Measurements from ENCODE around the gene TEX13B. TPM values are rescaled to one million over a fixed set of nuclear protein-coding genes. Genes with fewer than 3 reads are reported as not detected.

The TEX13B gene
- polyA plus RNA-seq, 2 donors: not detected

DNA sequence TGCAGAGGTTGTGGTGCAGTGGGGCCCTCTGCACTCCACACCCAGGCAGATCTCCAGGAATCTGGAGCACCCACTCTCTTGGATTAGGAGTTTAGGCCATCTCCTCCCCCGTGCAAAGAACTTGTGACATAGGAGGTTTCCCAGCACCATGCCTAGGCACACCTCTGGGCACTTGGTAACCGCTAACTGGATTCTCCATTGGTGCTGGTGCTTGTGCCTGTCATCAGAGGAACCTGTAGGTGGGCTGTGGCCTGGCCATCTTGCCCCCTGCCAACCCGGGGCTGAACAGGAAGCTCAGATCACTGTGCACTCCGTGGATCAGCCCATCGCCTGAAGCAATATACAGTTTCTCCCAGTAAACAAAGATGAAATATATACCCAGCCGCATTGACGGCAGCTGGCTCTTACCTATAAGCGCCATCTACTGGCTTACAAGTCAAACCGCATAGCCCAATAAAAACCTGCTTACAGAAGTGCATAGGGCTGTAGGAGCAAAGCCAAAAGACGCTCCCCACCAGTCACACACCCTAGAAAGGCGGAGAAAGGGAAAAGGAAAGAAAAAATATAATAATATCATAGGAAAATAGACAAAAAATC is 19.1 kb upstream of the TEX13B start:
- WGBS, 2 donors: 18 to 26% methylated on average over 11 of the region's 11 CpGs
- H3K27me3 ChIP-seq (ENCODE audit: control insufficient read depth in 1 of 2, insufficient read depth in 2 of 2, low read length in 2 of 2): no peaks in the 10 kb centered on the region
- peak overlapping the region; percentile 84 to 86 for H3K27ac ChIP-seq (ENCODE audit: low read depth in 2 of 2, low read length in 1 of 2)

DNA sequence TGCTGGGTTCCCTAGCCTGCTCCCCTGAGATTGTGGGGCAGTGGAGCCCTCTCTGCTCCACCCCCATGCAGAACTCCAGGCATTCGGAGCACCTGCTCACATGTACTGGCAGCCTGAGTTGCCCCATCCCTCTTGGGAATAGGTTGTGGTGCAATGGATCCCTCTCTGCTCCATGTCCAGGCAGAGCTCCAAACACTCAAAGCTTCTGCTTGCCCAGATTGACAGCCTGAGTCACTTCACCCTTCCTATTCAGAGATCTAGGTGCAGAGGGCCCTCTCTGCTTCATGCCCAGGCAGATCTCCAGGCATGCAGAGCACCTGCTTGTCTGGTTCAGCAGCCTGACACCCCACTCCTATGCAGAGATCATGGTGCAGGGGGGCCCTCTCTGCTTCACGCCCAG is 18.6 kb upstream of the TEX13B start:
- H3K27ac ChIP-seq (ENCODE audit: low read depth in 2 of 2, low read length in 1 of 2): peak overlapping the region; percentile 84 to 86
- peaks cover 0 to 5% of the 10 kb centered on the region in 2 donors for H3K9me3 ChIP-seq (ENCODE audit: control insufficient read depth in 2 of 2, insufficient read depth in 1 of 2, low read depth in 1 of 2, low read length in 1 of 2)
- H3K36me3 ChIP-seq (ENCODE audit: control insufficient read depth in 2 of 2, insufficient read depth in 2 of 2, low read length in 1 of 2): no peaks in the 10 kb centered on the region
- no peaks in the 10 kb centered on the region for H3K27me3 ChIP-seq (ENCODE audit: control insufficient read depth in 1 of 2, insufficient read depth in 2 of 2, low read length in 2 of 2)
- H3K4me3 ChIP-seq (ENCODE audit: low read depth in 1 of 2, low read length in 2 of 2): no peak overlapping the region
- WGBS, 2 donors: 42 to 62% methylated on average over 2 of the region's 2 CpGs
- H3K4me1 ChIP-seq (ENCODE audit: control insufficient read depth in 2 of 2, insufficient read depth in 2 of 2, low read length in 1 of 2): no peaks in the 10 kb centered on the region

More for the DNA sequence above, 19.1 kb upstream of the TEX13B start:
- H3K9me3 ChIP-seq (ENCODE audit: control insufficient read depth in 2 of 2, insufficient read depth in 1 of 2, low read depth in 1 of 2, low read length in 1 of 2): peaks cover 0 to 5% of the 10 kb centered on the region in 2 donors
- no peaks in the 10 kb centered on the region for H3K4me1 ChIP-seq (ENCODE audit: control insufficient read depth in 2 of 2, insufficient read depth in 2 of 2, low read length in 1 of 2)
- no peaks in the 10 kb centered on the region for H3K36me3 ChIP-seq (ENCODE audit: control insufficient read depth in 2 of 2, insufficient read depth in 2 of 2, low read length in 1 of 2)
- no peak overlapping the region for H3K4me3 ChIP-seq (ENCODE audit: low read depth in 1 of 2, low read length in 2 of 2)

DNA sequence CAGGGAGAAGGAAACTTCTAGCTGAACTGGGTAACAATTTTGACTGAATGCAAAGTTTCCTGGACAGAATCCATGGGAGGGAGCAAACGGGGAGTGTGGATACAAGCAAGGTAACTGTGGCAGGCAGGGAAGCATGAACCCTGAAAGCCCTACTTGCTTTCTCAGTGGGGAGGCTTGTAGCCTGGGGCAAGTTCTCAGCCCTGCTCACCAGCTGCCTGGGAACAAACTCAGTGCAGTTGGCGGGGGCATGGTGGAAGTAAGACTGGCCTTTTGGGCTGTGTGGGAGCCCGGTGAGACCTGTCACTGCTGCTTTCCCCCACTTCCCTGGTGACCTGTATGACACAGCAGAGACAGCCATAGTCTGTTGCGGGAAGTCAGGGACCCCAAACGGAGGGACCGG is 14.0 kb upstream of the TEX13B start:
- Histone ChIP-seq H3K9me3 (ENCODE audit: control insufficient read depth in 2 of 2, insufficient read depth in 1 of 2, low read depth in 1 of 2, low read length in 1 of 2) (peaks cover 0 to 3% of the 10 kb centered on the region in 2 donors), H3K36me3 (ENCODE audit: control insufficient read depth in 2 of 2, insufficient read depth in 2 of 2, low read length in 1 of 2) (no peaks in the 10 kb centered on the region), H3K4me3 (ENCODE audit: low read depth in 1 of 2, low read length in 2 of 2) (no peak overlapping the region), H3K27ac (ENCODE audit: low read depth in 2 of 2, low read length in 1 of 2) (no peak overlapping the region), H3K27me3 (ENCODE audit: control insufficient read depth in 1 of 2, insufficient read depth in 2 of 2, low read length in 2 of 2) (no peaks in the 10 kb centered on the region), H3K4me1 (ENCODE audit: control insufficient read depth in 2 of 2, insufficient read depth in 2 of 2, low read length in 1 of 2) (no peaks in the 10 kb centered on the region)
- WGBS, 2 donors: 76 to 89% methylated on average over 6 of the region's 6 CpGs

DNA sequence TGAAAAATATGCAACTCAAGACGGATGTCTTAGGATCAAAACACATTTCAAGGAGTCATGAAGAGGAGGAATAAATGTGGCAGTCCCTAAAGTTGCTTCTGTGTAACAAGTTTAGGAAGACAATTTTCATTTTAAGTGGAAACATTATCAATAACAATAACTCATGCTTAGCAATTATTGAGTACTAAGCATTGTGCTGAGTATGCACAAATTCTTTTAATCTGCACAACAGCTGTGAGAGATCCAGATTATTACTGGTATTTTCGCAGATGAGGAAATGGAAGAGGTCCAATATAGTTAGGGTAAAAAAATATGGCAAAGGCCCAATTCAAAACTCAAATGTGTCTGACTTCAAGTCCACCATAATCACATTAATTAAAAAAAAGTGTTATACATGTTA is 2.9 kb upstream of the TEX13B start:
- no peaks in the 10 kb centered on the region for H3K9me3 ChIP-seq (ENCODE audit: control insufficient read depth in 2 of 2, insufficient read depth in 1 of 2, low read depth in 1 of 2, low read length in 1 of 2)
- H3K4me1 ChIP-seq (ENCODE audit: control insufficient read depth in 2 of 2, insufficient read depth in 2 of 2, low read length in 1 of 2): no peaks in the 10 kb centered on the region
- 48 to 52% methylated on average over 2 of the region's 2 CpGs for WGBS, 2 donors
- no peak overlapping the region for H3K27ac ChIP-seq (ENCODE audit: low read depth in 2 of 2, low read length in 1 of 2)
- H3K36me3 ChIP-seq (ENCODE audit: control insufficient read depth in 2 of 2, insufficient read depth in 2 of 2, low read length in 1 of 2): no peaks in the 10 kb centered on the region
- no peaks in the 10 kb centered on the region for H3K27me3 ChIP-seq (ENCODE audit: control insufficient read depth in 1 of 2, insufficient read depth in 2 of 2, low read length in 2 of 2)
- H3K4me3 ChIP-seq (ENCODE audit: low read depth in 1 of 2, low read length in 2 of 2): no peak overlapping the region

DNA sequence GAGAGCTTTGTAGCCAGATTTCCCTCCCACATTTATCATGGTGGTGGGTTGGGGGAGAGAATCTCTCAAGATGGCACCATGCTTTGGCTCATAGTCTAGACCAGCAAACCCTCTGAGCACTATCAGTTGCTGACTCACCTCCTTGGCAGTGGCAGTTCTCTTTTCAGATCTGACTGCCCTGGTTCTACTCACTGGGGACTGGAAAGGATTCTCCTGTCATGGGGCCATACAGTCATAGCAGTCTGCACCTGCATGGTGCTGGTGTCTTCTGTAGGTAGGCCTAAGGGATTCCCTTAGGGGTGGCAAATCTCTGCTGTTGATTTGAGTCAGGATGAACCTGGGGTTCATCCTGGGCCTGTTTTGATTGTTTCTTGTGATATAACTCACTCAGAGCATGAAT is 2.6 kb downstream of the TEX13B start:
- no peaks in the 10 kb centered on the region for H3K27me3 ChIP-seq (ENCODE audit: control insufficient read depth in 1 of 2, insufficient read depth in 2 of 2, low read length in 2 of 2)
- H3K4me1 ChIP-seq (ENCODE audit: control insufficient read depth in 2 of 2, insufficient read depth in 2 of 2, low read length in 1 of 2): no peaks in the 10 kb centered on the region
- H3K27ac ChIP-seq (ENCODE audit: low read depth in 2 of 2, low read length in 1 of 2): no peak overlapping the region
- H3K9me3 ChIP-seq (ENCODE audit: control insufficient read depth in 2 of 2, insufficient read depth in 1 of 2, low read depth in 1 of 2, low read length in 1 of 2): no peaks in the 10 kb centered on the region
- no peaks in the 10 kb centered on the region for H3K36me3 ChIP-seq (ENCODE audit: control insufficient read depth in 2 of 2, insufficient read depth in 2 of 2, low read length in 1 of 2)
- no peak overlapping the region for H3K4me3 ChIP-seq (ENCODE audit: low read depth in 1 of 2, low read length in 2 of 2)

DNA sequence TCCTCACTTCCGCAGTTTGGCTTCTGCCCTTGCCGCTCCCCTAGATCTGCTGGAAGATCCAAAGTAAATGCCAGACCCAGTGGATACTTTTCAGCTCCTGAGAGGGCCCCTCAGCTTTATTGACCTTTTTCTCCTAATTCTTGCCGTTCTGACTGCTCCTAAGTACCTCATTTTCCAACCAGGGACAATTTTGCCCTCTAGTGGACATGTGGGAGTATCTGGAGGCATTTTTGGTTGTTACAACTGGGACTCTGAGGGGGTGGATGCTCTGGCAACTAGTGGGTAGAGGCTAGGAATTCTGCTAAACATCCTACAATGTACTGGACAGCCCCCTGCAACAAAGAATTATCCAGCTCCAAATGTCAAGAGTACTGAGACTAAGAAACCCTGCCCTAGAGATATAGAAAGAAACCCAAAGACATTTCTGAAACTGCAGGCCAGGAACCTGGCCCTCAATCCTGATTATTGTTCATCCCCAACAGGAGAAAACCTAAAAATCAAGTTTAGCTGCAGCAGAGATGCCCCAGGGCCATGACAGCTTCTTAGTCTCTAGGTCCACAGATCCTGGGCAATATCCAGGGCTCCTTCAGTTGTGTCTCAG is 3.4 kb downstream of the TEX13B start:
- Histone ChIP-seq H3K27ac (ENCODE audit: low read depth in 2 of 2, low read length in 1 of 2) (no peak overlapping the region), H3K4me3 (ENCODE audit: low read depth in 1 of 2, low read length in 2 of 2) (no peak overlapping the region), H3K9me3 (ENCODE audit: control insufficient read depth in 2 of 2, insufficient read depth in 1 of 2, low read depth in 1 of 2, low read length in 1 of 2) (no peaks in the 10 kb centered on the region), H3K4me1 (ENCODE audit: control insufficient read depth in 2 of 2, insufficient read depth in 2 of 2, low read length in 1 of 2) (no peaks in the 10 kb centered on the region), H3K36me3 (ENCODE audit: control insufficient read depth in 2 of 2, insufficient read depth in 2 of 2, low read length in 1 of 2) (no peaks in the 10 kb centered on the region), H3K27me3 (ENCODE audit: control insufficient read depth in 1 of 2, insufficient read depth in 2 of 2, low read length in 2 of 2) (no peaks in the 10 kb centered on the region)
- WGBS, 2 donors: 32 to 61% methylated on average over 3 of the region's 3 CpGs

DNA sequence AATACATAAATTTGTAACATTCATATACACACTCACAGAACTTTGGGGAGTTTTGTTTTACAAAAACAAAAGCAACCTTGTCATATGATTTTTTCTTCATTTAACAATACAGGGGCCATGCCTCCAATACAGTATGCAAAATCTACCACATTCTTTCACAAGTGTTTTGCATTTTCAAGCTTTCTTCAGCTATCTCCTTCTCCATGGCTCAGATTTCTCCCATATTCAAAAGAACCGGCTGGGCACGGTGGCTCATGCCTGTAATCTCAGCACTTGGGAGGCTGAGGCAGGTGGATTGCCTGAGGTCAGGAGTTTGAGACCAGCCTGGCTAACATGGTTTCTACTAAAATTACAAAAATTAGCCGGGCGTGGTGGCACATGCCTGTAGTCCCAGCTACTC is 4.1 kb downstream of the TEX13B start:
- H3K4me1 ChIP-seq (ENCODE audit: control insufficient read depth in 2 of 2, insufficient read depth in 2 of 2, low read length in 1 of 2): no peaks in the 10 kb centered on the region
- WGBS, 2 donors: 72 to 87% methylated on average over 4 of the region's 4 CpGs
- H3K9me3 ChIP-seq (ENCODE audit: control insufficient read depth in 2 of 2, insufficient read depth in 1 of 2, low read depth in 1 of 2, low read length in 1 of 2): no peaks in the 10 kb centered on the region
- H3K4me3 ChIP-seq (ENCODE audit: low read depth in 1 of 2, low read length in 2 of 2): no peak overlapping the region
- no peaks in the 10 kb centered on the region for H3K36me3 ChIP-seq (ENCODE audit: control insufficient read depth in 2 of 2, insufficient read depth in 2 of 2, low read length in 1 of 2)
- H3K27me3 ChIP-seq (ENCODE audit: control insufficient read depth in 1 of 2, insufficient read depth in 2 of 2, low read length in 2 of 2): no peaks in the 10 kb centered on the region
- H3K27ac ChIP-seq (ENCODE audit: low read depth in 2 of 2, low read length in 1 of 2): no peak overlapping the region

DNA sequence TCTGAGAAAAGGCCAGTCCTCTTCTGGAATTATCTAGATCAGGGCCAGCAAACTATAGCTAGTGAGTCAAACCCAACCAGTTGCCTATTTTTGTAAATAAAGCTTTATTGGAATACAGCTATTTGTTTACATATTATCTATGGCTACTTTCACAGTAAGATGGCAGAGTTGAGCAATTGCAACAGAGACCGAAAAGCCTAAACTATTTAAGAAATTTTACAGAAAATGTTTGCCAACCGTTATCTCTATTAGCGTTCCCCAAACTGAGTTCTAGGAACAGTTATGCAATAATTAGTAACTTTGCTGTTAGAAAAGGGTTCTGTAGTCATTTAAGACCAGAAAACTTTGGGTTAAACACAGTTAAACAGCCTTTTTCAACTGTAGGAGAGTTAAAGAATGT is 10.5 kb downstream of the TEX13B start:
- H3K4me3 ChIP-seq (ENCODE audit: low read depth in 1 of 2, low read length in 2 of 2): no peak overlapping the region
- no peaks in the 10 kb centered on the region for H3K4me1 ChIP-seq (ENCODE audit: control insufficient read depth in 2 of 2, insufficient read depth in 2 of 2, low read length in 1 of 2)
- no peak overlapping the region for H3K27ac ChIP-seq (ENCODE audit: low read depth in 2 of 2, low read length in 1 of 2)
- 89 to 93% methylated on average over 3 of the region's 3 CpGs for WGBS, 2 donors
- no peaks in the 10 kb centered on the region for H3K27me3 ChIP-seq (ENCODE audit: control insufficient read depth in 1 of 2, insufficient read depth in 2 of 2, low read length in 2 of 2)
- H3K36me3 ChIP-seq (ENCODE audit: control insufficient read depth in 2 of 2, insufficient read depth in 2 of 2, low read length in 1 of 2): no peaks in the 10 kb centered on the region
- no peaks in the 10 kb centered on the region for H3K9me3 ChIP-seq (ENCODE audit: control insufficient read depth in 2 of 2, insufficient read depth in 1 of 2, low read depth in 1 of 2, low read length in 1 of 2)

DNA sequence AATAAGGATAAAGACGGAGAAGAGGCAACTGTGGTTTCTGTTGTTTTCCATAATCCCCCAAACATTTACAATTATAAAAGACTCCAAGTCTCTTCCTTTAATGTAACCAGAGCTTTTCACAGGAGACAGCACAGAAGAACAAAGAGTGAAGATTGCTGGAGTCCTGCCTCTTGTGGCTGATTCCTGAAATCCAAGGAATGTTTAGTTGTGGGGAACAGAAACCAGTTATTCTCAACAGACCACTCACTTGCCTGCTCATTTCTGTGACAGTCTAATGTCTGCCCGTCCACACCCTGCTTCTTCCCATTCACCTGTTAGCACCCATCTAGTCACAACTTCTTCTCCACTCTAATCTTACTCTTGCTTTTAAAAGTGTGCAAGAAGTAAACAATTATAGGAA is 12.1 kb downstream of the TEX13B start:
- Histone ChIP-seq H3K27me3 (ENCODE audit: control insufficient read depth in 1 of 2, insufficient read depth in 2 of 2, low read length in 2 of 2) (no peaks in the 10 kb centered on the region), H3K4me3 (ENCODE audit: low read depth in 1 of 2, low read length in 2 of 2) (no peak overlapping the region), H3K27ac (ENCODE audit: low read depth in 2 of 2, low read length in 1 of 2) (no peak overlapping the region), H3K4me1 (ENCODE audit: control insufficient read depth in 2 of 2, insufficient read depth in 2 of 2, low read length in 1 of 2) (no peaks in the 10 kb centered on the region), H3K36me3 (ENCODE audit: control insufficient read depth in 2 of 2, insufficient read depth in 2 of 2, low read length in 1 of 2) (no peaks in the 10 kb centered on the region), H3K9me3 (ENCODE audit: control insufficient read depth in 2 of 2, insufficient read depth in 1 of 2, low read depth in 1 of 2, low read length in 1 of 2) (no peaks in the 10 kb centered on the region)
- 66 to 76% methylated on average over 2 of the region's 2 CpGs for WGBS, 2 donors

DNA sequence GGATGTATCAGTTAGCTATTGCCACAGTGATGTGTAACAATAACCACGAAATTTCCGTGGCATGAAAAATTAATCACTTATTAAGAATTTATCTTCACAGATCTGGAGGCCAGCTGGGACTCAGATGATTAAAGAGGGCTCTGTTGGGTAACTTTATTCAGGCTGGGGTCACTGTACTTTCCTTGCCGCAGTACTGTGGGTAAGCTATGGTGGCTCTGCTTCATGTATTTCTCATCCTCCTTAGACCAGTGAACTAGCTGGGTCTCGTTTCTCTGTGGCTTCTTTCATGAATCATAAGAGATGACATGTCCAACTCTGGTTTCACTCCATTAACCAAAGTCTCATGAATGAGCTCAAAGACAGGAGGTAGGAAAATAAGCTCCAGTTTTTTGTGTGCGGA is 13.5 kb downstream of the TEX13B start:
- 69 to 80% methylated on average over 5 of the region's 5 CpGs for WGBS, 2 donors
- Histone ChIP-seq H3K9me3 (ENCODE audit: control insufficient read depth in 2 of 2, insufficient read depth in 1 of 2, low read depth in 1 of 2, low read length in 1 of 2) (no peaks in the 10 kb centered on the region), H3K36me3 (ENCODE audit: control insufficient read depth in 2 of 2, insufficient read depth in 2 of 2, low read length in 1 of 2) (no peaks in the 10 kb centered on the region), H3K4me3 (ENCODE audit: low read depth in 1 of 2, low read length in 2 of 2) (no peak overlapping the region), H3K27me3 (ENCODE audit: control insufficient read depth in 1 of 2, insufficient read depth in 2 of 2, low read length in 2 of 2) (no peaks in the 10 kb centered on the region), H3K27ac (ENCODE audit: low read depth in 2 of 2, low read length in 1 of 2) (no peak overlapping the region), H3K4me1 (ENCODE audit: control insufficient read depth in 2 of 2, insufficient read depth in 2 of 2, low read length in 1 of 2) (no peaks in the 10 kb centered on the region)
